ENCODE data around the gene TOX3.

Gene TOX3

GRCh38 chr16:52535076-52535475 is 11.9 kb downstream of the TOX3 start:
- DNase-seq, result no peak

DNA sequence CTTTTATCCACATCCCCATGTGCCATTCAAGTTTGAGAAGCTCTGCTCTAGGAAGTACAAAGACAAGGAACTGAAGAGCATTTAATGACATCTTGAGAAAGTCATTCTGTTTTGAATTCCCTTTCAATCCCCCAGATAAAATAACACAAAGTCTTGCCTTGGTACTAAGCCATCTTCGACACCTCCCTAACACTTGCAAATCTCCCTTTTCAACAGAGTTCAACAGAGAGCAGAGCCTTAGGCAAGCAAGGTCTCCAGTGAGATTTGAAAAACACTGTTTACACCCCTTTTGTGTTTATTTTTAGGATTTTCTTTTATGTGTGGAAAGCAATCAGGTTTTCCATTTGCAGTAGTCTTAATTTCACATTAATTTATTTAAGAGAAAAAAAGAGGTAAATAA is 13.6 kb downstream of the TOX3 start:
- DNase-seq, result no peak

DNA sequence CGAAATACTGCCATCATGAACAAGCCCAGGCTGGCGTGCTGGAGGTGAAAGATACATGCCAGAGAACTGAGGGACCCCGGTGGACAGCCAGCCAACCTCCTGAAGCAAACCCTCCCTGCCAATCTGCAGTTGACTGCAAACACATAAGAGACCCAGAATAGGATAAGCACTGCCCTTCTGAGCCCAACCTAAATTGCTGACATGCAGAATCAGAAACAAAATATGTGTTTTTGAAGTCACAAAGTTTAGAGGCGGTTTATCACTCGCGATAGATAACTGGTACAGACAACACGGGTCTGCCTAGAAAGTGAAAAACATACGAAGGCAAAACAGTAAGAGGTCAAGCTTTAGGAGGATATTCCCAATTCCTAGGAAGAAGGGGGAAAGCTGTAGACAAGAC is 14.6 kb downstream of the TOX3 start:
- DNase-seq, result no peak

- DNase-seq, result no peak
Observed at GRCh38 chr16:52529226-52529625, 17.7 kb downstream of the TOX3 start.

DNA sequence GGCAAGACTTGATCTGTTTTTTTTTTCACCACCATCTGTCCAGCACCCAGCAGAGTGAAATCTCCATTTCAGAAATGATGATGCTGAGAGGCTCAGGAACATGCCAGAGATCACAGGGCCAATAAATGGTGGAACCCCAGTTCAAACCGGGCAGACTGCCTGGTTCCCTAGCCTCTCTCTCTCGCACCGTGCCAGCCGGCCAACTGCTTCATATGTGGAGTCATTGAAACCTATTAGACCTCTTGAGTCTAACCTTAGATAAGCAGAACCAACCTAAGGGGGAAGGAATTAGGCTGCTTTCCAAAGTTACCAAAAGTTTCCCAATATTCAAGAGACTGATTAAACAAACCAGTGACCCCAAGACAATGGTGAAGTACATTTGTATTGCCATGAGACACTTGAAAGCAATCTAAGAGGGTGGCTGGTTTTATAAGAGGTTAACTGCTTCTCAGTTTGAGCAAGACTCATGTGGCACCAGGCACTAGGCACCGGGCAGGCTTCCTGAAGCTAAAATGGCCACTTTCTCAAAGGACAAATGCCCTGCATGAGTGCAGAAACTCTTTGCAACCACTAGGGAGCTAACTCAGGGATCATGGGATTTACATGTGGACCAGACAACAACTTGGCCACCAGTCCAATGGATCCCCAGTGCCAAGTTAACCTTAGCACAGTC is 18.4 kb downstream of the TOX3 start:
- no peak for DNase-seq

- no peak for DNase-seq
Observed at GRCh38 chr16:52526830-52527229, 20.1 kb downstream of the TOX3 start.

- no peak for DNase-seq
Observed at GRCh38 chr16:52526116-52526828, 20.7 kb downstream of the TOX3 start.

DNA sequence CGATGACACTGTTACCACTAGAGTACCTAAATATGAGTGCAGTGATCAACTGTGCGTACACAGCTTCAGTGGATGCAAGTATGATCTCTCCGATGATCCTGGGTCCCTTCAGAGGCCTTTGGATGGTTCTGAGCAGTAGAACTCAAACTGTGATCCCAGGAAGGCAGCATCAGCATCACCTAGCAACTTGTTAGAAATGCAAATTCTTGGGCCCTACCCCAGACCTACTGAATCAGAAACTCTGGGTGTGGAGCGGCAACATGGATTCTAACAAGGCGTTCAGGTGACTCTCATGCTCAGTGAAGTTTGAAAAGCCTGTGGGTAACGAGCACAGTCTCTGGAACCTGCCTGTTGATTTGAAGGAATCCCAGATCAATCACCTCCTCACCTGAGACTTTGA is 25.4 kb downstream of the TOX3 start:
- no peak for DNase-seq

GRCh38 chr16:52518884-52519283 is 28.1 kb downstream of the TOX3 start:
- no peak for DNase-seq

GRCh38 chr16:52515068-52515671 is 31.8 kb downstream of the TOX3 start:
- DNase-seq, result no peak

GRCh38 chr16:52512297-52512987 is 34.5 kb downstream of the TOX3 start:
- DNase-seq, result no peak

GRCh38 chr16:52501746-52502145 is 45.2 kb downstream of the TOX3 start:
- no peak for DNase-seq

- no peak for DNase-seq
Observed at GRCh38 chr16:52500963-52501362, 46.0 kb downstream of the TOX3 start.

GRCh38 chr16:52499060-52499440 is 47.9 kb downstream of the TOX3 start:
- no peak for DNase-seq

- no peak for DNase-seq
Observed at GRCh38 chr16:52498328-52499059, 48.4 kb downstream of the TOX3 start.

GRCh38 chr16:52497067-52497816 is 49.7 kb downstream of the TOX3 start:
- no peak for DNase-seq

GRCh38 chr16:52496051-52496876 is 50.7 kb downstream of the TOX3 start:
- no peak for DNase-seq

DNA sequence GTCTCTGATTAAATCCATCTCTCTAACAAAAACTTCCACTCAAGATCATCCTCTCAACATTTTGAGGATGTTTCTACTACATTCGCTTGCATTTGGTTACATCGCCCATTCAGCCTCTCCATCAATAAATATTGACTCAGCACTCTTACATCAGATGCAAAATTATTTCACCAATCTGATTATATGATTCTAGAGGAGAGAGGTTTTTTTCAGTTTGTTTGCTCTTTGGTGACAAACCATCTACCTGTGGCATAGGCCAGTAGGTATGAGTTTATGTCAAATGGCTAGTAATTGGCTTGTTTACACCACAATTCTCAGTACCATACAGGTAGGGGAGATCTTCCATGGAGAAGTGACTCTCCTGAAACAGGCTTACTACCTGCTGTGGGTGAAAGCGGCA is 52.3 kb downstream of the TOX3 start:
- no peak for DNase-seq

GRCh38 chr16:52494145-52494544 is 52.8 kb downstream of the TOX3 start:
- no peak for DNase-seq

- no peak for DNase-seq
Observed at GRCh38 chr16:52492789-52493357, 54.1 kb downstream of the TOX3 start.

- no peak for DNase-seq
Observed at GRCh38 chr16:52491216-52491615, 55.7 kb downstream of the TOX3 start.
